ENCODE results near the gene AP5M1. TPM values are rescaled to one million over a fixed set of nuclear protein-coding genes. Genes with fewer than 3 reads are reported as not detected.

Gene AP5M1
- total and polyA plus RNA-seq, 10 of the 15 experiments (the other 5 are each of a cell fraction or from before 2014, with no cell fraction given), result 23.9 to 66.0 (median 38.4) TPM

DNA sequence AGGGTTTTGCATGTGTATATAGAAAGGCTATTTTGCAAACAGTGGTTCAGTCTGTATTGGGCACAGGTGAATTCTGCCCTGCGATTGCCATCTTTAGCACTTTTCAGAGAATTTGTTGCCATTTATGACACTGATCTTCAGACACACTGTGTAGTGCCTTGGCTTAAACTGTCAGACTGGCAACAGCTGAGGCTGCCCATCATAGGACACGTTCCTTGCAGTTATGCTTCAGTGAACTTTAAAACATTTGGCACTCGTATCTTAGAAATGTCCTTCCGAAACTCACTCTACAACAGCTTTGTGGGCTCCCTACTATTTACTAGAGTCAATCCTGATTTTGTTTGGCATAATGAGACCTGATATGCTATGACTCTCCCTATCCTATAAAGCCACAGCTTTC lies 29.1 kb downstream of the AP5M1 start (continued):
- TF ChIP-seq, protein P1, sequence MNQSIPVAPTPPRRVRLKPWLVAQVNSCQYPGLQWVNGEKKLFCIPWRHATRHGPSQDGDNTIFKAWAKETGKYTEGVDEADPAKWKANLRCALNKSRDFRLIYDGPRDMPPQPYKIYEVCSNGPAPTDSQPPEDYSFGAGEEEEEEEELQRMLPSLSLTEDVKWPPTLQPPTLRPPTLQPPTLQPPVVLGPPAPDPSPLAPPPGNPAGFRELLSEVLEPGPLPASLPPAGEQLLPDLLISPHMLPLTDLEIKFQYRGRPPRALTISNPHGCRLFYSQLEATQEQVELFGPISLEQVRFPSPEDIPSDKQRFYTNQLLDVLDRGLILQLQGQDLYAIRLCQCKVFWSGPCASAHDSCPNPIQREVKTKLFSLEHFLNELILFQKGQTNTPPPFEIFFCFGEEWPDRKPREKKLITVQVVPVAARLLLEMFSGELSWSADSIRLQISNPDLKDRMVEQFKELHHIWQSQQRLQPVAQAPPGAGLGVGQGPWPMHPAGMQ (IDR thresholded peaks at IDR 0.05; ENCODE audit: borderline replicate concordance), result no peak
- no peak for TF ChIP-seq RAD21 (IDR thresholded peaks at IDR 0.05; ENCODE audit: insufficient read depth, low read depth, low read length)

DNA sequence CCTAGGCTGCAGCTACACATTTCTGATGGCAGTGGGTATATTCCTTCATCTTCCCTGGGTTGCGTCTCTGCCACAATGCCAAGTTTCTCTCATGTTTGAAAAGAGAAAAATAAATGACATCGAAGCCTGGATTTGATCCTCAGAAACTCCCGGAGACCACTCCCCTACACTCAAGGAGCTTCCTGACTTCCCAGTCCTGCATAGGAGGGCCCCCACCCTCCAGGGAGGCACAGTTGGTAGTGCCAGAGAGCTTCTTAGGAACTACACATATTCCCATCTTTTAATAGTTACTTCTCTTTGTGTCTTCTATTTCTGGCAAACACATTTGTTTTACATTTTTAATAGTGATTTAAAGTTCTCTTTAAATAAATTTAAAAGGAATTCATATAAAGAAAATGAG lies 30.7 kb downstream of the AP5M1 start:
- no peak overlapping the region for H3K4me3 ChIP-seq
- H3K27ac ChIP-seq (ENCODE audit: control insufficient read depth, insufficient read depth), result no peak overlapping the region
- FAIRE-seq (no peak), DNase-seq (ENCODE audit: low read depth, low spot score) (no peak), ATAC-seq (no peak)
- no peak overlapping the region for H2AFZ ChIP-seq (ENCODE audit: control insufficient read depth, low read depth, low read length)
- H3K4me2 ChIP-seq (ENCODE audit: control insufficient read depth, insufficient read depth), result no peak overlapping the region
- no peaks in the 10 kb centered on the region for H3K9me3 ChIP-seq (replicated peaks; ENCODE audit: control insufficient read depth, insufficient read depth, low read length)
- WGBS (ENCODE audit: insufficient coverage, insufficient replicate concordance, low lambda C conversion rate, missing lambda C conversion rate), result 97% methylated on average over 3 of the region's 3 CpGs
- no peaks in the 10 kb centered on the region for H4K20me1 ChIP-seq (ENCODE audit: control insufficient read depth, insufficient read depth)
- SMC1A ChIA-PET (ENCODE audit: uncharacterized antibody, unreplicated experiment), result interaction anchor here (2.7 kb wide), 1 partner anchor 9 kb away, joined by 9 read pairs; no protein-coding TSS in a partner anchor
- TF ChIP-seq BMI1 (IDR thresholded peaks at IDR 0.05; ENCODE audit: borderline replicate concordance) (no peak), KDM1A (IDR thresholded peaks at IDR 0.05; ENCODE audit: borderline replicate concordance) (no peak), CHD4 (IDR thresholded peaks at IDR 0.05) (no peak), ATF7 (IDR thresholded peaks at IDR 0.05; ENCODE audit: low read depth) (no peak), SREBF1 (IDR thresholded peaks at IDR 0.05; ENCODE audit: low read length) (no peak), POLR2A (IDR thresholded peaks at IDR 0.05; ENCODE audit: low read depth, low read length) (no peak), YBX1 (IDR thresholded peaks at IDR 0.05) (no peak), SMARCA5 (IDR thresholded peaks at IDR 0.05) (no peak), TCF7 (IDR thresholded peaks at IDR 0.05; ENCODE audit: borderline replicate concordance) (no peak), CREB1 (IDR thresholded peaks at IDR 0.05; ENCODE audit: low read depth) (no peak), ZNF384 (IDR thresholded peaks at IDR 0.05; ENCODE audit: borderline replicate concordance, low read depth, low read length) (no peak), GABPA (IDR thresholded peaks at IDR 0.05; ENCODE audit: low read depth) (no peak)
- TF ChIP-seq, protein P2, sequence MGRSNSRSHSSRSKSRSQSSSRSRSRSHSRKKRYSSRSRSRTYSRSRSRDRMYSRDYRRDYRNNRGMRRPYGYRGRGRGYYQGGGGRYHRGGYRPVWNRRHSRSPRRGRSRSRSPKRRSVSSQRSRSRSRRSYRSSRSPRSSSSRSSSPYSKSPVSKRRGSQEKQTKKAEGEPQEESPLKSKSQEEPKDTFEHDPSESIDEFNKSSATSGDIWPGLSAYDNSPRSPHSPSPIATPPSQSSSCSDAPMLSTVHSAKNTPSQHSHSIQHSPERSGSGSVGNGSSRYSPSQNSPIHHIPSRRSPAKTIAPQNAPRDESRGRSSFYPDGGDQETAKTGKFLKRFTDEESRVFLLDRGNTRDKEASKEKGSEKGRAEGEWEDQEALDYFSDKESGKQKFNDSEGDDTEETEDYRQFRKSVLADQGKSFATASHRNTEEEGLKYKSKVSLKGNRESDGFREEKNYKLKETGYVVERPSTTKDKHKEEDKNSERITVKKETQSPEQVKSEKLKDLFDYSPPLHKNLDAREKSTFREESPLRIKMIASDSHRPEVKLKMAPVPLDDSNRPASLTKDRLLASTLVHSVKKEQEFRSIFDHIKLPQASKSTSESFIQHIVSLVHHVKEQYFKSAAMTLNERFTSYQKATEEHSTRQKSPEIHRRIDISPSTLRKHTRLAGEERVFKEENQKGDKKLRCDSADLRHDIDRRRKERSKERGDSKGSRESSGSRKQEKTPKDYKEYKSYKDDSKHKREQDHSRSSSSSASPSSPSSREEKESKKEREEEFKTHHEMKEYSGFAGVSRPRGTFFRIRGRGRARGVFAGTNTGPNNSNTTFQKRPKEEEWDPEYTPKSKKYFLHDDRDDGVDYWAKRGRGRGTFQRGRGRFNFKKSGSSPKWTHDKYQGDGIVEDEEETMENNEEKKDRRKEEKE (IDR thresholded peaks at IDR 0.05), result no peak
- in situ Hi-C loops (cut with MboI), result no loop called here
- no peaks in the 10 kb centered on the region for H3K27me3 ChIP-seq (replicated peaks in 1 of 2; ENCODE audit: control insufficient read depth in 2 of 2, insufficient read depth in 2 of 2, low read length in 1 of 2)
- POLR2A ChIA-PET, result interaction anchor here (0.6 kb wide), 1 partner anchor 154 kb away, joined by 3 read pairs; no protein-coding TSS in a partner anchor
- CTCF ChIA-PET, result no interaction called here
- H3K4me1 ChIP-seq (ENCODE audit: control insufficient read depth, insufficient read depth, low read length), result no peaks in the 10 kb centered on the region
- H3K79me2 ChIP-seq (ENCODE audit: control insufficient read depth, insufficient read depth, low read length), result no peaks in the 10 kb centered on the region
- H3K9ac ChIP-seq (ENCODE audit: control insufficient read depth, insufficient read depth, low read length), result no peak overlapping the region
- no TSS peak for BruUV-seq (replicated peaks)
- no peaks in the 10 kb centered on the region for H3K36me3 ChIP-seq (ENCODE audit: control insufficient read depth in 2 of 2, insufficient read depth in 2 of 2, low read length in 1 of 2)
- intact Hi-C loops (cut with micrococcal nuclease; ENCODE audit: unreplicated experiment), result no loop called here
- RAD21 ChIA-PET (ENCODE audit: unreplicated experiment), result no interaction called here
